K562 (cell line): ENCODE results near the gene NR1H3. TPM values are rescaled to one million over a fixed set of nuclear protein-coding genes. Genes with fewer than 3 reads are reported as not detected.

Experiments used
- ATAC-seq: fragments of 200-7000 bp; cut with Tn5 transposase; 3 replicates; pipeline ENCODE4 v1.9.1; 2020; ENCODE audit warnings: moderate library complexity
- BruUV-seq: library from RNA; stranded (reverse); fragments of 400-500 nt; replicated peaks from 2 replicates; lab custom pipeline; 2021; lab: Mats Ljungman, UMichigan
- CTCF ChIA-PET: fragments of 300-600 bp; formaldehyde crosslinking; extraction: SDS; loops from one replicate; lab custom pipeline; 2021; ENCODE audit warnings: low intra/inter-chr PET ratio; lab: Yijun Ruan, JAX
- POLR2A ChIA-PET: fragments of 300-600, 350-650 bp; sonication (Branson Sonifier 250); formaldehyde crosslinking; extraction: SDS; loops from one replicate; lab custom pipeline; 2021; ENCODE audit warnings: antibody characterized with exemption, inconsistent platforms; lab: Yijun Ruan, JAX
- DNase-seq, 4 experiments: peaks; one replicate each; pipeline versions ENCODE4 v3.0.0 to v3.0.0-alpha.2; 2011 to 2018; ENCODE audit warnings: low spot score in 3 of 4, mixed read lengths in 3 of 4; ENCODE audit errors: extremely low read depth in 1 of 4
- FAIRE-seq: peaks from 2 replicates; lab custom pipeline; 2011; peaks lifted over from hg19 to GRCh38; lab: Jason Lieb, UNC
- H2AFZ ChIP-seq: 2 replicates; pipeline ENCODE4 v1.6.0; 2011; ENCODE audit warnings: low read depth, low read length, control low read depth, inconsistent platforms
- H3K27ac ChIP-seq: fragments of 200-600 bp; 3 replicates; pipeline ENCODE4 v1.8.0; 2011; ENCODE audit warnings: low read depth, mild to moderate bottlenecking, control low read depth, inconsistent platforms, low read length, moderate library complexity, mixed read lengths; ENCODE audit errors: extremely low read depth
- H3K27me3 ChIP-seq, 2 experiments: fragments of 300-600 bp in 1 of 2; 2 replicates in 1 of 2; 3 replicates in 1 of 2; pipeline versions ENCODE4 v1.6.0 to v1.8.0; 2011; ENCODE audit warnings: inconsistent platforms in 2 of 2, low read length in 2 of 2, mild to moderate bottlenecking in 1 of 2, mixed read lengths in 1 of 2, moderate library complexity in 1 of 2; ENCODE audit not compliant: control insufficient read depth in 2 of 2, insufficient read depth in 2 of 2
- H3K36me3 ChIP-seq: fragments of 300-600 bp; 3 replicates; pipeline ENCODE4 v1.8.0; 2011; ENCODE audit warnings: mild to moderate bottlenecking, low read length, inconsistent platforms; ENCODE audit not compliant: control insufficient read depth, insufficient read depth
- H3K4me1 ChIP-seq, 2 experiments: fragments of 200-600 bp in 1 of 2; replicated peaks in 1 of 2; 2 replicates in 1 of 2; 3 replicates in 1 of 2; pipeline versions ENCODE4 v1.5.1 to v1.8.0; 2011; ENCODE audit warnings: inconsistent platforms in 2 of 2, low read length in 2 of 2, mild to moderate bottlenecking in 1 of 2, mixed read lengths in 1 of 2, moderate library complexity in 1 of 2; ENCODE audit not compliant: control insufficient read depth in 2 of 2, insufficient read depth in 2 of 2
- H3K4me2 ChIP-seq: 2 replicates; pipeline ENCODE4 v1.6.1; 2011; ENCODE audit warnings: low read length, control low read depth, inconsistent platforms, mixed read lengths; ENCODE audit not compliant: insufficient read depth
- H3K4me3 ChIP-seq: fragments of 200-600 bp; sonication (generic), shearing (Covaris generic); 2 replicates; pipeline ENCODE4 v1.5.1; 2016; ENCODE audit warnings: control low read depth, inconsistent platforms
- H3K79me2 ChIP-seq: fragments of 200-600 bp; 3 replicates; pipeline ENCODE4 v1.8.0; 2011; ENCODE audit warnings: low read length, inconsistent platforms; ENCODE audit not compliant: control insufficient read depth, insufficient read depth
- H3K9ac ChIP-seq, 2 experiments: 2 replicates each; pipeline versions ENCODE4 v1.6.0 to v1.6.1; 2011; ENCODE audit warnings: low read depth in 2 of 2, low read length in 2 of 2, control low read depth in 1 of 2, inconsistent platforms in 1 of 2, mild to moderate bottlenecking in 1 of 2, mixed read lengths in 1 of 2; ENCODE audit not compliant: insufficient read depth in 1 of 2
- H3K9me1 ChIP-seq: one replicate; pipeline ENCODE4 v1.6.0; 2011; ENCODE audit warnings: inconsistent platforms, mild to moderate bottlenecking, low read length, moderate library complexity; ENCODE audit not compliant: control insufficient read depth, insufficient read depth
- H3K9me3 ChIP-seq: replicated peaks from 2 replicates; pipeline ENCODE4 v1.5.1; 2011; ENCODE audit warnings: low read depth, low read length, inconsistent platforms; ENCODE audit not compliant: control insufficient read depth, insufficient read depth
- H4K20me1 ChIP-seq: replicated peaks from 2 replicates; pipeline ENCODE4 v1.6.1; 2011; ENCODE audit warnings: low read length, inconsistent platforms, mixed read lengths; ENCODE audit not compliant: control insufficient read depth, insufficient read depth
- TCF7 ChIP-seq: sonication (generic); IDR thresholded peaks from 2 replicates; pipeline ENCODE4 v1.6.1; 2016; ENCODE audit warnings: antibody characterized with exemption, borderline replicate concordance
- U2AF1 ChIP-seq: fragments of 200-400 bp; formaldehyde crosslinking; optimal IDR thresholded peaks from 2 replicates; pipeline ENCODE3; 2017; ENCODE audit warnings: mild to moderate bottlenecking, low read depth, low read length, moderate library complexity
- ZNF121 ChIP-seq: sonication (generic); formaldehyde crosslinking; conservative IDR thresholded peaks from 2 replicates; pipeline ENCODE4 v1.8.0; 2022; ENCODE audit warnings: missing genetic modification reagents
- WGBS: fragments of 100-300 bp; shearing (Covaris generic); methylation state at CpG from one replicate; pipeline ENCODE4 v1.1.6; 2016; ENCODE audit warnings: low coverage, mixed read lengths; ENCODE audit not compliant: insufficient coverage; ENCODE audit errors: missing lambda C conversion rate; 5-methylcytosine and 5-hydroxymethylcytosine counted together
- in situ Hi-C: fragments of 300-500 bp; cut with MboI; formaldehyde crosslinking; loops from 4 replicates; pipeline ENCODE4 v1.15.0; 2018; ENCODE audit warnings: inconsistent platforms, mixed read lengths
- intact Hi-C: fragments of 100-400 bp; cut with micrococcal nuclease; formaldehyde crosslinking; loops from 2 replicates; pipeline ENCODE4 v1.14.2; 2022
- polyA plus RNA-seq, 8 experiments: library from polyadenylated mRNA; depleted of rRNA in 4 of 8; stranded (reverse) in 5 of 8; unstranded in 3 of 8; fragments of >200 nt; fragmentation: Nextera tagmentation in 2 of 8; fragmentation: Illumina TruSeq in 1 of 8; extraction: Ambion mirVana in 2 of 8; extraction: Trizol in 1 of 8; gene quantifications; 2 replicates each; pipeline versions ENCODE4 v1.2.1 to v1.2.3, GENCODE V29; 2011 to 2014; ENCODE audit warnings: inconsistent platforms in 1 of 8, missing spikeins in 1 of 8
- total RNA-seq, 7 experiments: library from RNA; depleted of rRNA in 6 of 7; stranded (reverse); fragments of >200 nt in 6 of 7; fragmentation: Illumina TruSeq in 2 of 7; extraction: Trizol in 2 of 7; gene quantifications; 2 replicates each; pipeline versions ENCODE4 v1.2.1 to v1.2.3, GENCODE V29; 2011 to 2021; ENCODE audit warnings: low replicate concordance in 1 of 7
- TF ChIP-seq, protein P1 (sequence below), 2 experiments: fragments of 450-650 bp in 1 of 2; sonication (generic) in 1 of 2; formaldehyde crosslinking in 1 of 2; IDR thresholded peaks; 2 replicates each; pipeline versions ENCODE4 v1.7.1 to v1.9.0; 2016 to 2022; ENCODE audit warnings: inconsistent platforms in 1 of 2, mild to moderate bottlenecking in 1 of 2, missing genetic modification reagents in 1 of 2

NR1H3 gene
- total and polyA plus RNA-seq, 9 of the 15 experiments (the other 6 are each of a cell fraction or from before 2014, with no cell fraction given), result 8.2 to 26.0 (median 11.9) TPM

DNA sequence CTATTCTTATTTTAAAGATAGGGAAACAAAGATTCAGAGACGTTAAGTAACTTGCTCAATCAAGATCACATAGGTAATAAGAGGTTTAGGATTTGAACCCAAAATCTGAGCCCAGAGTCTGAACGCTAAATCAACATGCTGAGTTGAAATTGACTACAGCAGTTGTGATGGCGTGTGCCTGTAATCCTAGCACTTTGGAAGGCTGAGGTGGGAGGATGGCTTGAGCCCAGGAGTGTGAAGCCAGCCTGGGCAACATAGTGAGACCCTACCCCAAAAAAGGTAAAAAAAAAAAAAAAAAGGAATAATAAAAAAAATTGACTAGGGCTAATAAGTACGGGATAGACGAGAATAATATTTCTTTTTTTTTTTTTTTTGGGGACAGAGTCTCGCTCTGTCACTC is 1.4 kb upstream of the NR1H3 start:
- intact Hi-C loops (no loop called here), in situ Hi-C loops (no loop called here)
- H3K4me1 ChIP-seq, result peaks cover 35 to 40% of the 10 kb centered on the region in 2 experiments
- no peak overlapping the region for H3K27ac ChIP-seq
- no peak overlapping the region; a peak in 1 of 4 replicates for H3K9ac ChIP-seq
- H3K4me2 ChIP-seq, result no peak overlapping the region
- no peaks in the 10 kb centered on the region for H3K36me3 ChIP-seq
- POLR2A ChIA-PET, result interaction anchor here (3.9 kb wide), 1 partner anchor 7 kb away, joined by 31 read pairs; the partner anchor contains the start of gene ACP2
- H2AFZ ChIP-seq, result no peak overlapping the region
- H3K27me3 ChIP-seq, result no peaks in the 10 kb centered on the region
- TF ChIP-seq, protein P1, sequence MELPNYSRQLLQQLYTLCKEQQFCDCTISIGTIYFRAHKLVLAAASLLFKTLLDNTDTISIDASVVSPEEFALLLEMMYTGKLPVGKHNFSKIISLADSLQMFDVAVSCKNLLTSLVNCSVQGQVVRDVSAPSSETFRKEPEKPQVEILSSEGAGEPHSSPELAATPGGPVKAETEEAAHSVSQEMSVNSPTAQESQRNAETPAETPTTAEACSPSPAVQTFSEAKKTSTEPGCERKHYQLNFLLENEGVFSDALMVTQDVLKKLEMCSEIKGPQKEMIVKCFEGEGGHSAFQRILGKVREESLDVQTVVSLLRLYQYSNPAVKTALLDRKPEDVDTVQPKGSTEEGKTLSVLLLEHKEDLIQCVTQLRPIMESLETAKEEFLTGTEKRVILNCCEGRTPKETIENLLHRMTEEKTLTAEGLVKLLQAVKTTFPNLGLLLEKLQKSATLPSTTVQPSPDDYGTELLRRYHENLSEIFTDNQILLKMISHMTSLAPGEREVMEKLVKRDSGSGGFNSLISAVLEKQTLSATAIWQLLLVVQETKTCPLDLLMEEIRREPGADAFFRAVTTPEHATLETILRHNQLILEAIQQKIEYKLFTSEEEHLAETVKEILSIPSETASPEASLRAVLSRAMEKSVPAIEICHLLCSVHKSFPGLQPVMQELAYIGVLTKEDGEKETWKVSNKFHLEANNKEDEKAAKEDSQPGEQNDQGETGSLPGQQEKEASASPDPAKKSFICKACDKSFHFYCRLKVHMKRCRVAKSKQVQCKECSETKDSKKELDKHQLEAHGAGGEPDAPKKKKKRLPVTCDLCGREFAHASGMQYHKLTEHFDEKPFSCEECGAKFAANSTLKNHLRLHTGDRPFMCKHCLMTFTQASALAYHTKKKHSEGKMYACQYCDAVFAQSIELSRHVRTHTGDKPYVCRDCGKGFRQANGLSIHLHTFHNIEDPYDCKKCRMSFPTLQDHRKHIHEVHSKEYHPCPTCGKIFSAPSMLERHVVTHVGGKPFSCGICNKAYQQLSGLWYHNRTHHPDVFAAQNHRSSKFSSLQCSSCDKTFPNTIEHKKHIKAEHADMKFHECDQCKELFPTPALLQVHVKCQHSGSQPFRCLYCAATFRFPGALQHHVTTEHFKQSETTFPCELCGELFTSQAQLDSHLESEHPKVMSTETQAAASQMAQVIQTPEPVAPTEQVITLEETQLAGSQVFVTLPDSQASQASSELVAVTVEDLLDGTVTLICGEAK (IDR thresholded peaks at IDR 0.05), result no peak
- TF ChIP-seq, protein P1 (CRISPR knock-in tag; IDR thresholded peaks at IDR 0.05), result no peak
- TF ChIP-seq TCF7, result no peak
- TF ChIP-seq U2AF1, result no peak
- TF ChIP-seq ZNF121 (CRISPR knock-in tag), result peak; percentile 81
- 79% methylated on average over 3 of the region's 6 CpGs for WGBS
- BruUV-seq, result no TSS peak
- DNase-seq (no peak), FAIRE-seq (no peak), ATAC-seq (no peak)
- H3K9me1 ChIP-seq, result no peaks in the 10 kb centered on the region
- no peaks in the 10 kb centered on the region for H3K9me3 ChIP-seq
- H3K79me2 ChIP-seq, result no peaks in the 10 kb centered on the region
- H4K20me1 ChIP-seq, result no peaks in the 10 kb centered on the region
- CTCF ChIA-PET, result interaction anchor here (1.5 to 2.0 kb wide), 2 partner anchors 13 to 92 kb away, joined by 3 to 5 read pairs; no protein-coding TSS in a partner anchor
- H3K4me3 ChIP-seq, result no peak overlapping the region
